IgD-negative memory B cell (primary cell): ENCODE measurements around the gene SPINK4. TPM values are rescaled to one million over a fixed set of nuclear protein-coding genes. Genes with fewer than 3 reads are reported as not detected.

Source experiments
- H3K27ac Mint-ChIP-seq, 3 donors: one replicate each; pipeline ENCODE4 v1.8.0; 2020 to 2022; ENCODE audit warnings: mild to moderate bottlenecking in 3 of 3, mixed read lengths in 3 of 3, moderate library complexity in 1 of 3
- H3K27me3 Mint-ChIP-seq: one replicate; pipeline ENCODE4 v1.8.0; 2021; ENCODE audit warnings: mixed read lengths
- H3K36me3 Mint-ChIP-seq: one replicate; pipeline ENCODE4 v1.8.0; 2020; ENCODE audit warnings: mild to moderate bottlenecking, mixed read lengths
- H3K4me1 Mint-ChIP-seq, 3 donors: one replicate each; pipeline ENCODE4 v1.8.0; 2020 to 2022; ENCODE audit warnings: mixed read lengths in 3 of 3, mild to moderate bottlenecking in 1 of 3
- H3K4me3 Mint-ChIP-seq, 4 donors: one replicate each; pipeline ENCODE4 v1.8.0; 2020 to 2022; ENCODE audit warnings: mild to moderate bottlenecking in 4 of 4, mixed read lengths in 4 of 4, moderate library complexity in 3 of 4
- H3K9me3 Mint-ChIP-seq, 3 donors: one replicate each; pipeline ENCODE4 v1.8.0; 2020 to 2021; ENCODE audit warnings: mixed read lengths in 3 of 3, mild to moderate bottlenecking in 1 of 3
- polyA plus RNA-seq: library from polyadenylated mRNA; unstranded; fragments of 300-500 nt; fragmentation: Illumina TruSeq; gene quantifications from one replicate; pipeline ENCODE4 v1.2.3, GENCODE V29; 2021

The SPINK4 gene
- polyA plus RNA-seq, 1 donor from 2014 or later: not detected

DNA sequence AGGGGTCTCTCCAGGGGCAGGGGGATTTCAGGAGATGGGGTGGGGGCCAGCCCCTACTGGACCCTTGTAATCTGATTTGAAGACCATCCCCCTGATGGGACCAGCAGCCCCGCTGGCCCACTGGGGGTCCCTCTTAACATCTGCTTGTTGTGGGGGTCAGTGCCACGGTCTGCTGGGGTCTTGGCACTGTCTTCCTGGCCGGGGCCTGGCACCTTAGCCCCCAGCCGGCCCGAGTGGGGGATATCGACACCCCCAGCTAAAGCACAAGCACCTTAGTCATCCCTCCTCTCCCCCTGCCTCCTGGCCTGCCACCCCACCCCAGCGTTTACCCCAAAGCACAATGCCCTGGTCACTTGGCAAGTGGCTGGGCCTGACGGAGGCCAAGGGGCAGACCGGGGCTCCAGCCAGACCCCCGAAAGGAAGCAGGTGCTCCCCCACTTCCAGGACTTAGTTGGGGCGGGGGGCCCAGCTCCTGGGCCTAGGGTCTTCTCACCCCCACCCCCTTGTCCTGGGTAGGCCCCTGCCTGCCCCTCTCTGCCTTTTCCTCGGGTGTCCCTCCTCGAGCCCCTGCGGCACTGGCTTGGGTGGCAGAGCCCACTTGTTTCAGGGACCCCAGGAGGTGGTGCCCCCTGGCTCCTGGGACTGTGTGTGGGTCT, 49.0 kb downstream of the SPINK4 start:
- Mint-ChIP-seq H3K27ac (peak overlapping the region in 1 of 3 donors; percentile 13), H3K9me3 (no peaks in the 10 kb centered on the region), H3K4me1 (peaks cover 27 to 33% (median 31%) of the 10 kb centered on the region in 3 donors), H3K4me3 (peak overlapping the region in 2 of 4 donors; percentile 44 to 45), H3K27me3 (no peaks in the 10 kb centered on the region), H3K36me3 (peaks cover 3% of the 10 kb centered on the region)

DNA sequence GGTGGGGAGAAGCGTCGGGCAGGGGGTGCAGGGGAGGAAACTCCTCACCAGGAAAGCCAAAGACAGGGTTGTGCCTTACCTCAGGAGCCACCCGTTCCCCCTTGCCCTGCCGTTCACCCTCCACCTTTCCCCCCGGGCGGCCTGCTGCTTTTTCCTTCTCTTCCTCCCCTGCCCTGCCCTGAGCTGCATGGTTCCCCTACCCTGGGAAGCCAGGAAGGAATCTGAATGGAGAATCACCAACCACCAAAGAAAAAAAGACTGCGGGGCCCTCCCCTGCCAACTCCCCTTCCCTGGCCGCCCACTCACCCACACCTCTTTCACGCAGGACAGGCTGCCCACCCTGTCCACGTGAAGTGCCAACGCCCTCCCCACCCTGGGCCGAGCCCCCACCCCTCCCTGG, 49.5 kb downstream of the SPINK4 start:
- Mint-ChIP-seq H3K9me3 (no peaks in the 10 kb centered on the region), H3K36me3 (peaks cover 4% of the 10 kb centered on the region), H3K27ac (peak overlapping the region in 2 of 3 donors; percentile 97 to 99), H3K4me1 (peaks cover 32 to 39% (median 33%) of the 10 kb centered on the region in 3 donors), H3K27me3 (no peaks in the 10 kb centered on the region), H3K4me3 (peak overlapping the region in 3 of 4 donors; percentile 97 to 98 (median 98))

DNA sequence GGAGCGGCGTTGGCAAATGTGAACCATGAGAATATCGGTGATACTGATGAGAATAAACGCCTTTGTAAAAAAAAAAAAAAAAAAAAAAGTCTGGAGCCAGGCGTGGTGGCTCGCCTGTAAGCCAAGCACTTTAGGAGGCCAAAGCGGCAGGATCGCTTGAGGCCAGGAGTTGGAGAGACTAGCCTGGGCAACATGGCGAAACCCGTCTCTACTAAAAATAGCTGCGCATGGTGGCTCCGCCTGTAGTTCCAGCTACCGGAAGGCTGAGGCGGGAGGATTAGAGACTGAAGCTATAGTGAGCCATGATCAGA, 49.9 kb downstream of the SPINK4 start:
- Mint-ChIP-seq H3K9me3 (no peaks in the 10 kb centered on the region), H3K36me3 (peaks cover 8% of the 10 kb centered on the region), H3K27me3 (no peaks in the 10 kb centered on the region), H3K4me1 (peaks cover 36 to 43% (median 37%) of the 10 kb centered on the region in 3 donors), H3K27ac (peak overlapping the region; percentile 97 to 99 (median 97)), H3K4me3 (peak overlapping the region; percentile 93 to 98 (median 98))

DNA sequence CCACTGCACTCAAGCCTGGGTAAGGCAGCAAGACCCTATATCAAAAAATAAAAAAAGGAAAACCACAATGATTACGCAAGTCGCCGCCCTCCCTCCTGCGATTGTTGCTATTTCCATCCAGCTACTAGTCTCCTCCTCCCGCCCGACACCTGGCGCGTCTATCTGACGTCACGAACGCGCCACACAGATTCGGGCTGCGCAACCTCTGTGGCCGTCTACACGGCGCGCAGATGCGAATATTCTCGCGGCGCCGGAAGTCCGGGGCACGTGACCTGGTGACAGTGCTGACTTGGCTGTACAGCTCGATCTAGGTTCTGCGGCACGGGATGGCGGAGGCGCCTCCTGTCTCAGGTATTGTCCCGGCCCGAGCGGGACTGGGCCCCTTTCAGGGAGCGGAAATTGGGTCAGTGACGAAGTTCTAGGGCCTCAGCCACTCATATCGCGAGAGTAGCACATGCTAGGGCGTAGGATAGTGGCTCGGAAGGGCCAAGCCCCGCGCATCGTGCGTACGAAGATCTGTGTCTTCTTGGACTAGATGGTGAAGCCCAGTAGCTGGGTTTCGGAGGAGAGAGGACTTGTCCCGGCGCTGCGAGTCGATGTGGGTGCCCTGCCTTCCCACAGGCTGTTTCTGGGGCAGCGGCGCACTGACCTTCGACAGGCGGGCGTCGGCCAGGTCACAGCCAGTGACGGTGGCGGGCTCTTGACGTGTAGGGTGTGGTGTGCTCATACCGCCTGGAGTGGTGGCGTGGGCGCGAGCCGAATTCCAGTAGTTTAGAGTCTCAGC, 50.5 kb downstream of the SPINK4 start, which contains the start of gene NFX1:
TSS of gene NFX1 (plus strand) at position 270 of the 784 bp plus-strand sequence. CDS start at position 327, 57 bp downstream.
- H3K27ac Mint-ChIP-seq: peak within 1 kb of the TSS; percentile 97 to 99 (median 97)
- no peaks in the 10 kb centered on the region for H3K27me3 Mint-ChIP-seq
- peaks cover 39 to 46% (median 39%) of the 10 kb centered on the region in 3 donors for H3K4me1 Mint-ChIP-seq
- peak within 1 kb of the TSS; percentile 93 to 98 (median 98) for H3K4me3 Mint-ChIP-seq
- H3K36me3 Mint-ChIP-seq: peaks cover 9% of the 10 kb centered on the region
- H3K9me3 Mint-ChIP-seq: no peaks in the 10 kb centered on the region

DNA sequence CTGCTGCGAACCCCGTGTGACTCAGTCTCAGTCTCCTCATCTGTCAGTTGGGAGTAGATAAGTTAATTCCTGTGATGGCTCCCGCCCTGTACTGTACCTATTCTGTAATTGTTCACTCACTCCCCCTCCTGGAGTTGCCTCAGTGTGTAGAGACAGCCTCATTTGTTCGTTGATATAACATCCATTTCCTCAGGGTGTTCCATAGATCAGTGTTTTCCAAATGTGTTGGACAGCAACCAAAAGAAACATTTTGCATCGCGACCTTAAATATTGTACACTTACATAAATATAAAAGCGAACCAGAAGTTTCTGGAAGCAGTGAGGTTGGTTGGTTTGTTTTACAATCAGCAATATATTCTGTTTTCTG, 51.0 kb downstream of the SPINK4 start:
- Mint-ChIP-seq H3K36me3 (peaks cover 9% of the 10 kb centered on the region), H3K27ac (peak overlapping the region; percentile 97 to 99 (median 97)), H3K4me3 (peak overlapping the region; percentile 93 to 98 (median 98)), H3K4me1 (peaks cover 42 to 50% (median 44%) of the 10 kb centered on the region in 3 donors), H3K9me3 (no peaks in the 10 kb centered on the region), H3K27me3 (no peaks in the 10 kb centered on the region)

DNA sequence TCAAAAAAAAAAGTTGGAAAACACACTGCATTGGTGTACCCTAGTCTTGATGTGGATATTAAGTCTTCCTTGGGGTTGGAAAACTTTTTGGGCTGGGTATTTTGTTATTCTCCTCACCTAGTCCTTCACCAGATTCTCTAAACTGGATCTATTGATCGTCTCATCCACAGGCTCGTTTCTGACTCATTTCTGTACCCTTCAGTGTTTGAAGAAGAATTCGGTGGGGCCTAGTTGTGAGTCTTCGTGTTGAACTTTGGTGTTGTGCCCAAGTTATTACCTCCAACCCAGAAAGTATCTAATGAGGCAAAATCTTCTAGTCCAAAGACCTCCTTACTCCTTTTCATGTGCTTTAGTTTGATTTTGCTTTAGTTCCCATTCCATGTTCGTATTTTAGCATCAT, 51.9 kb downstream of the SPINK4 start:
- peak overlapping the region; percentile 80 to 97 (median 97) for H3K27ac Mint-ChIP-seq
- peak overlapping the region; percentile 93 to 98 (median 98) for H3K4me3 Mint-ChIP-seq
- H3K4me1 Mint-ChIP-seq: peaks cover 49 to 57% (median 49%) of the 10 kb centered on the region in 3 donors
- no peaks in the 10 kb centered on the region for H3K27me3 Mint-ChIP-seq
- no peaks in the 10 kb centered on the region for H3K9me3 Mint-ChIP-seq
- peaks cover 9% of the 10 kb centered on the region for H3K36me3 Mint-ChIP-seq

DNA sequence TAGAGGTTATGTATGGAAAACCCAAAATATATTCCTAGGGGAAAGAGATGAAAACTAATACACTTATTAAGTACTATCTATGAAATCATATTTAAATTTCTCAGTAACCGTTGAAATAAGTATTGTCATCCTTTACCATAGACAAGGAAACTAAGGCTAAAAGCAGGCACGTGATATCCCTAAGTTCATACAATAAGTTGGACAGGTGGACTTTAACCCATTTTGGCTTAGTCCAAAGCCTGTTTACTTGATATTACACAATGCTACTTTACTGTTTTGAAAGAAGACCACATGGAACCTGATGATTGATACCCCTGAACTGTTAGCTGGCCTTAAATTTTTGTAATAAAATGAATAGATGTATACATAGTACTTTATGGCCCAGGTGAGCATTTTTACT, 53.8 kb downstream of the SPINK4 start:
- H3K9me3 Mint-ChIP-seq: no peaks in the 10 kb centered on the region
- H3K27ac Mint-ChIP-seq: peak overlapping the region; percentile 10 to 97 (median 10)
- H3K27me3 Mint-ChIP-seq: no peaks in the 10 kb centered on the region
- peak overlapping the region in 3 of 4 donors; percentile 4 to 93 (median 73) for H3K4me3 Mint-ChIP-seq
- peaks cover 9% of the 10 kb centered on the region for H3K36me3 Mint-ChIP-seq
- H3K4me1 Mint-ChIP-seq: peaks cover 62 to 69% (median 64%) of the 10 kb centered on the region in 3 donors

DNA sequence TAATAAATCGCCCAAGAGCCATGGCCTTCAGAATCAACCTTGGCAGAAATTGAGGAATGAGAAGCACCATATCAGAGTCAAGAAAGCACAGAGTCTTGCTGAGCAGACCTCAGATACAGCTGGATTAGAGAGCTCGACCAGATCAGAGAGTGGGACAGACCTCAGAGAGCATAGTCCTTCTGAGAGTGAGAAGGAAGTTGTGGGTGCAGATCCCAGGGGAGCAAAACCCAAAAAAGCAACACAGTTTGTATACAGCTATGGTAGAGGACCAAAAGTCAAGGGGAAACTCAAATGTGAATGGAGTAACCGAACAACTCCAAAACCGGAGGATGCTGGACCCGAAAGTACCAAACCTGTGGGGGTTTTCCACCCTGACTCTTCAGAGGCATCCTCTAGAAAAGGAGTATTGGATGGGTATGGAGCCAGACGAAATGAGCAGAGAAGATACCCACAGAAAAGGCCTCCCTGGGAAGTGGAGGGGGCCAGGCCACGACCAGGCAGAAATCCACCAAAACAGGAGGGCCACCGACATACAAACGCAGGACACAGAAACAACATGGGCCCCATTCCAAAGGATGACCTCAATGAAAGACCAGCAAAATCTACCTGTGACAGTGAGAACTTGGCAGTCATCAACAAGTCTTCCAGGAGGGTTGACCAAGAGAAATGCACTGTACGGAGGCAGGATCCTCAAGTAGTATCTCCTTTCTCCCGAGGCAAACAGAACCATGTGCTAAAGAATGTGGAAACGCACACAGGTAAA, 54.9 kb downstream of the SPINK4 start:
- peak overlapping the region; percentile 4 to 80 (median 66) for H3K4me3 Mint-ChIP-seq
- H3K9me3 Mint-ChIP-seq: no peaks in the 10 kb centered on the region
- peak overlapping the region; percentile 74 to 81 (median 80) for H3K27ac Mint-ChIP-seq
- peaks cover 9% of the 10 kb centered on the region for H3K36me3 Mint-ChIP-seq
- H3K27me3 Mint-ChIP-seq: no peaks in the 10 kb centered on the region
- H3K4me1 Mint-ChIP-seq: peaks cover 69 to 78% (median 73%) of the 10 kb centered on the region in 3 donors

DNA sequence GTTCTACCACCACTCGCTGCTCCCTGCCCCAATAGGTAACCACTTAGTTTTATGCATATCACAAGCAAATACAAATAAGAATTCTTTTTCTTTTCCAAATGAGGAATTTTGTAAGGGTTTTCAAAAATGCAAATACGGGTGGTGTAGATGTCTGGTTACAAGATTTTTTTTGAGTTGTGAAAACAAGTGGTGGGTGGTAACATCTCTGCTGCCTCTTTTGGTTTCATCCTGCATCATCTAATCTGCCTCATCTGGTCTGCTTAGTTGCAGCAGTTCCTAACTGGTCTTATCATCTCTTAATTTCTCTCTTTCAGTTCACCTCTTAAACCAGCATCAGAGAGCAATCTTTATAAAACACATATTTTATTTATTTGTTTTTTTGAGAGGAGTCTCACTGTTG, 55.6 kb downstream of the SPINK4 start:
- Mint-ChIP-seq H3K36me3 (peaks cover 12% of the 10 kb centered on the region), H3K9me3 (no peaks in the 10 kb centered on the region), H3K27me3 (no peaks in the 10 kb centered on the region), H3K27ac (peak overlapping the region in 2 of 3 donors; percentile 78 to 95), H3K4me1 (peaks cover 68 to 77% (median 73%) of the 10 kb centered on the region in 3 donors), H3K4me3 (peak overlapping the region; percentile 48 to 90 (median 68))

DNA sequence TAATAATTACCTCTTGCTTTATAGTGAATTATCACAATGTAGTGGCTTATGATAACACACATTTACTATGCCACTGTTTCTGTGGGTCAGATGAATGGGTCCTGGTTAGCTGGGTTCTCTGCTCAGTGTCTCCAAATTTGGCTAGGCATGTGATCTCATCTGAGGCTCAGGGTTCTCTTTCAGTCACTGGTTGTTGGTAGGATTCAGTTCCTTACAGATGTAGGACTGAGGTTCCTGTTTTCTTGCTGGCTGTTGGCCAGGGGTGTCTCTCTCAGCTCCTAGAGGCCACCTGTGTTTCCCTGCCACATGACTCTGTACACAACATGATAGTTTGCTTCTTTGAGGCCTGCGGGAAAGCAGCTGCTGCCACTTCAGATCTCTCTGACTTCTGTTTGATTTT, 57.5 kb downstream of the SPINK4 start:
- H3K27me3 Mint-ChIP-seq: no peaks in the 10 kb centered on the region
- peak overlapping the region; percentile 78 to 95 (median 90) for H3K27ac Mint-ChIP-seq
- peaks cover 9% of the 10 kb centered on the region for H3K36me3 Mint-ChIP-seq
- H3K4me3 Mint-ChIP-seq: peak overlapping the region; percentile 65 to 90 (median 77)
- peaks cover 59 to 68% (median 67%) of the 10 kb centered on the region in 3 donors for H3K4me1 Mint-ChIP-seq
- no peaks in the 10 kb centered on the region for H3K9me3 Mint-ChIP-seq

Other genes with a start within 250 kb of the SPINK4 start
- 21.3 TPM for gene APTX, start 238.5 kb upstream of the SPINK4 start, polyA plus RNA-seq
- 77.1 TPM for gene DNAJA1, start 214.9 kb upstream of the SPINK4 start, polyA plus RNA-seq
- gene SMU1, start 163.5 kb upstream of the SPINK4 start, polyA plus RNA-seq: 19.3 TPM
- 55.1 TPM for gene B4GALT1, start 72.8 kb upstream of the SPINK4 start, polyA plus RNA-seq
- gene BAG1, start 24.5 kb downstream of the SPINK4 start, polyA plus RNA-seq: 89.3 TPM
- gene CHMP5, start 24.9 kb downstream of the SPINK4 start, polyA plus RNA-seq: 43.8 TPM
- gene NFX1, start 50.3 kb downstream of the SPINK4 start, polyA plus RNA-seq: 57.9 TPM
- not detected for gene AQP7, start 162.4 kb downstream of the SPINK4 start, polyA plus RNA-seq
- gene AQP3, start 207.4 kb downstream of the SPINK4 start, polyA plus RNA-seq: 18.7 TPM
- 18.9 TPM for gene NOL6, start 233.8 kb downstream of the SPINK4 start, polyA plus RNA-seq